Measurements from ENCODE around the gene KLF3.

KLF3 gene

DNA sequence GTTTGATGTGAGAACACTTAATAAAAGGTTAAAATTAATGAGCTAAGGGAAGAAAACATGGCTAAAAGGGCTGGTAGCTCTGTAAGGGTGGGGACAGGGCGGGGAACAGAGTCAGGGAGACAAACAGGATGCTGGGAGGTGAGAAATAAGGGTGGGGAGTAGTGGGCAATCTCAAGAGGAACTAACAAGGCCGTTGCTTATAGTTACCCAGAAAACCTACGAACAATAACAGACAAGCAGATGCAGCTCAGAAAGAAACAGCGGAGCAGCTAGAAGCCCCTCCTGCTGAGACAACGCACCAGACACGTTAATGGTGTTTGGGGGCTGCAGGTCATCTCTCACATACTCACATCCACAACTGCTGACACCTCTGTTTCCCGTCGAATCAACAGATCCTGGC, 9.7 kb upstream of the KLF3 start:
- no peak for FAIRE-seq
- DNase-seq (ENCODE audit: low spot score), result no peak

DNA sequence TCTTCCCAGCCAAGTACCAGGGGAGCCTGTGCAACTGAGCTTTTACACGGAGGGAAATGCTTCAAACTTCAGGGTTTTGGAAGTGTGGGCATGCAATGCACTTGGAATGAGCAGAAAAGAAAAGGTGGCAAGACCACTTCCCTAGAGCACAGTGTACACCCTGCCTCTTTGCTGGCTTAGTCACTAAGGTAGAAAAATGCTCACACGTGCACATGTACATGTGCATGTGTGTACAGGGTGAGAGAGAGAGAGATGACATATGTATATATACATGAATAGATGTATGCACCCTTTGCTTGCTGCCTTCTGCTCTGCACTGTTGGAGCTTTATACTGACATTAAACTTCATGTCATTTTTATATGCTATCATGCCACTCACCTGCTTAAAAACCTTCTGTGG, 7.9 kb upstream of the KLF3 start:
- no peak for FAIRE-seq
- no peak for DNase-seq (ENCODE audit: low spot score)

DNA sequence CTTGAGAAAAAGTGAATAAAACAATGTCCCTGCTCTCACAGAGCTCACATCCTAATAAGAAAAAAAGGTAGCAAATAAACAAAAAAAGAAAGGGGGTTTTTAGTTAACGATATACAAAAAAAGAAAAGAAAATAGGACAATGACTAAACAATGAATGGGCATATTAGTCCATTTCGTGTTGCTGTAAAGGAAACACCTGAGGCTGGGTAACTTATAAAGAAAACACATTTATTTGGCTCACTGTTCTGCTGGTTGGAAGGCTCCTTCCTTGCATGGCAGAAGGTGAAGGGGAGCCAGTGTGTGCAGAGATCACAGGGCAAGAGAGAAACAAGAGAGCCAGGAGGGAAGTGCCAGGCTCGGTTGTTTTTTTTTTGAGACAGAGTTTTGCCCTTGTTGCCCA, 4.7 kb upstream of the KLF3 start:
- no peak for FAIRE-seq

DNA sequence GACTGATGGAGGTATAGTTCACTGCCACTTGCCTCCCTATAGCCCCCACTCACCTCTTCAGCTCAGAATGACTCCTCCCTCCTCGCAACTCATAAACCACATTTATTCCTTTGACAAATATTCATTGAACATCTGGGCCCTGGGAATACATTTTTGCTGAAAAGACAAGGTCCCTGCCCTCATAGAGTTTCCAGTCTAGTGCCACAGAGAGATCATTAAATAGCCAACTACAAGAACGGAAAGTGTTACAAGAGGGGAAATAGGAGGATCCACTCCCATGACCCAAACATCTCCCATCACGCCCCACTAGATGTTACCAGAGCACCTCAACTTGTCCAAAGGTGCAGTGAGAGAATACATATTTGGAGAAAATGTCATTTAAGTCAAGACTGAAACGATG, 3.2 kb upstream of the KLF3 start:
- DNase-seq (ENCODE audit: low spot score) (no peak), FAIRE-seq (no peak)

More for the DNA sequence above, 4.7 kb upstream of the KLF3 start:
- DNase-seq (ENCODE audit: low spot score), result no peak

DNA sequence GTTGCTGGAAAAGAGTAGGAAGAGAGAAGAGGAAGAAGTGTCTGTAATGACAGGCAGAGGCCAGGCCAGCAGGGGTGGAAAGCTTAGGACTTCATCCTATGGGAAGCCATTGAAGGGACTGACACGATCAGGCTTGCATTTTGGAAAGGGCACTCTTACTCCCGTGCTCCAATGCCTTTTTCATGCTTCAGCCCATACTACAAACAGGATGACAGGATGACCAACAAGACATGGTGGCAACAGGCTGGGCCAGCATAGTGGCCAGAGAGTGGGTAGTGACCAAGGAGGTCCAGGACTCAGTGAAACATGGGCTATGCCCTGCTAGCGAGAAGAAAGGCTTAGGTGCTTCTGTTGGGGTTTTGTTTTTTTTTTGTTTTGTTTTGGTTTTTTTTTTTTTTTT, 2.6 kb upstream of the KLF3 start:
- FAIRE-seq (no peak), DNase-seq (ENCODE audit: low spot score) (no peak)

DNA sequence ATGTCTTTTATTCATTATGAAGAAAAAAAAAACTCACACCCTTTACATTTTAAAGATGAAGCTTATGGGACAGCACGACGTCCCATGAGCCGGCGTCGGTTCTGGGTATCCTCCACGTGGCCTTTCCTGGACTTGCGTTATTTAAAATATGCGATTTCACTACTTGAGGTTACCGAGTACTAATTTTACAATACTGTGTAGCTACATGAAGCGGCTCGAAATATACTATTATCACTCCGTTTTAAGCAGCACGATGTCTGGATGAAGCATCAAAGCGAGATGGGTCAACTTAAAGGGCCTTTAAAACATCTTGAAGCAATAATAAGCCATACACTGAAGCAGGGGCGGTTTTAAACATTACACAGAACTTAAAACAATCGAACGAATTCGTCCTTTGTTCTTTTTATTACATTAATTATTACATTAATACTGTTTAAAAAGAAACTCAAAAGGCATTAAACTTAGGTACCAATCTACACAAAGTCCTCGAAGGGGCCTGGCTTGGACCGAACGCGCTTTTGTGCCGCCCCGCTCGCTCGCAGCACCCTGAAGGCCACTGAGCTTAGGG, 1.4 kb upstream of the KLF3 start:
- FAIRE-seq, result no peak
- no peak for DNase-seq (ENCODE audit: low spot score)

DNA sequence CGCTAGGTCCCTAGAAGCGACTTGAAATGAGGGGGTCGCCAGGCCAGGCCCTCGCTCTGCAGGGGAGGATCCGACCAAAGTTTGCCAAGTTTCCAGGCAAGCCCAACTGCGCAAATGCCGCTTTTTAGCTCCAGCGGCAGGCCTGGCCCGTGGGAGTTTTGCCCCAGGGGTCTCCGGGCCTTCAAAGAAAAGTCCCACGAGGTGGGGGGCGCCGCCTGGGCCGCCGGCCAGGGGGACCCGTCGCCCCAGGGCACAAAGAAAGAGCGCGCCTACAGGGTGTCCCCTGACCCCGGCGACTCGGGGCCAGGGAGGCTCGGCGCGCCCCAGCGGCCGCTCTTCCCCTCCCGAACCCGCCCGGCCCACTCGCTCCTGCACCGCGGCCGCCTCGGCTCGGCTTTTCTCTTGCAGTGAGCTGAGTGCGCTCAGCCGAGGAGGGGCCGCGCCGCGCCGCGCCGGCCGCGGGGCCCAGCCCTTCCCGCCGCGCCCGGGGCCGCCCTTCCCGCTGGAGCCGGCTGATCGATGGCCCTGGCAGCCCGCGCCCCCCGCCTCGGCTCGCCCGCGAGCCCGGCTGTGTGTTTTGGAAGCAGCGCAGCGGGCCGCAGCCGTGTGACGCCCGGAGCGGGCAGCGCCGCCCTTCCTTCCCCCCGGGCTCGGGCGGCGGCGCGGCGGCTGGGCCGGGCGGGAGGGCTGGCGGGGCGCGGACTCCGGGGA, 754 bp upstream of the KLF3 start:
- DNase-seq (ENCODE audit: low spot score) (no peak), FAIRE-seq (no peak)

DNA sequence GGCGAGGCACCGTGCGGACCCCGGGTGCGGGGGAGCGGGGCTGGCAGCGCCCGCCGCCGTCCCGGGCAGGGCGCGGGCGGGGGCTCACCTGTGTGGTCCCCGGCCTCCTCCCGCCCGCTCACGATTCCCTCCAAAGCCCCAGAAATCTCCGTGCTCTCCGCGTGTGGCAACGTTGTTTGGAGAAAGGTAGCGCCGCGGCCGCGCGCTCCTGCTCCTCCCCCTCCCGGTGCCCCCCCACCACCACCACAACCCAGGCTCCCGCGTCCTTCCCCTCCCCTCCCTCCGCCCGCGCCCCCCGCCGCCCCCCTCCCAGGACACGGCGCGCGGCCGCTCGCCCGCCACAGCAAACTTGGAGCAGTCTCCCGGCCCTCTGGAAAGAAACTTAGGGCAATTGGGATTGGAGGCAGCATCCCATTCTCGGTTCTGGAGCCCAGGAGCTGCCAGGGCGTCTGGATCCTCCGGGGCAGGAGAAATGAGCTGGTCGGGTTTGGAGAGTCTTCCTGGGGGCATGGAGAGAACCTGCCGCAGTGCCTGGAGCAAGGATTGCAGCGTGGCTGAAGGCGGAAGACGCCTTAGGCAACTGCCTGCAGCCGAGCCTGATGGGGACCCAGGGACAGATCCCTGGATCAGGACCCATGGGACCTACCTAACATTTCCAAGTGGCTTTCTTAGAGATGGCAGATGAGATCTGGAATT, 855 bp downstream of the KLF3 start:
- DNase-seq (ENCODE audit: low spot score) (peak; percentile 63), FAIRE-seq (no peak)

DNA sequence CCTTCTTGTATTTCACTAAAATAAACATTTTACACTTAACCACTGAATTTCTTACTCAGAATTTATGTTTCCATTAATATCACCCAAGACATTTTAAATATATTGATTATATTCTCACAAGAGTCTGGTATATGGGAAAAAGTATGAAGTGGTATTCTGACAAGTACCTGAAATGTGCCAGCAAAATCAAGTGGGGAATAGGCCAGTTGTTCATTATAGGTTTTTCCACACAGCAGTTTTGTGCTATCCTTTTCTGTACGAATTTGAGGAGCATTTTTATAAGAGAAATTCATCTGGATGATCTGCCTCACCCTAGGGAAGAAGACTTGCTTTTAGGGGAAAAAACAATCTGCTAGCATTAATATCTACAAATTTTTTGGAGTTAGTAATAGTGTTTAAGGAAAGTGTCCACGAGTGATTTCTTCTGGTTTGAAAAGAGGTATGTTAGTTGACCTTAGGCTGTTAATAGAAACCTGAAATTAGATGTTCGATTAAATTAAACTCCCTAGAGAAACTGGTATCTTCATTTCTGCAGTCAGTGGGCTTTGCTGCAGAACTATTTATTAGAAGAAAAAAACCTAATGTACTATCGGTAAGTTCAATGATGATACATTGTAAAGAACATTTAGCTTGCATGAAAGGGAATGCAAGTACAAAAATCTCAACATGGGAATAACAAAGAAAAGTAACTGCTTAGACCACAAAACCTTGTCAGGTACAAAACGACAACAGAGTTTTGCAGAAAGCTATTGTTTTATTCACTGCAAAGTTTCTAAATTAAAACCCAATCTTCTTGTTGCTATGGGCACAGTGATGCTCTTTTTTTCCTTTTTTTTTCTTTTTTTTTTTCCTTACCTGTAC, 1.8 kb downstream of the KLF3 start:
- FAIRE-seq (no peak), DNase-seq (ENCODE audit: low spot score) (no peak)

DNA sequence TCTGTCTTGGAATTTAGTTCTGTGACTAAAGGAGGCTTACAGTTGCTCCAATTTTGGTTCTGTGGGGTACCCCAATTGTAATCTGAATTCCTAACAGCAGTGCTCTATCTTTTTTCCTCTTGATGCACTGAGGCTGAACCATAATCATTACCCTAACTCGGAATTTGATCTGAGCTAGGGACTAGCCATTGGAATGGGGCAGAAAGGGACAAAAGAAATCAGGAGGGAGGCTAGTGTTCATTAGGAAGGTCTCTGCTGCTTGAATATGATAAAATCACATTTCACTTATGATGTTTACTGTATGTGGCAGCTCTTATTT, 2.7 kb downstream of the KLF3 start:
- FAIRE-seq (no peak), DNase-seq (ENCODE audit: low spot score) (no peak)

DNA sequence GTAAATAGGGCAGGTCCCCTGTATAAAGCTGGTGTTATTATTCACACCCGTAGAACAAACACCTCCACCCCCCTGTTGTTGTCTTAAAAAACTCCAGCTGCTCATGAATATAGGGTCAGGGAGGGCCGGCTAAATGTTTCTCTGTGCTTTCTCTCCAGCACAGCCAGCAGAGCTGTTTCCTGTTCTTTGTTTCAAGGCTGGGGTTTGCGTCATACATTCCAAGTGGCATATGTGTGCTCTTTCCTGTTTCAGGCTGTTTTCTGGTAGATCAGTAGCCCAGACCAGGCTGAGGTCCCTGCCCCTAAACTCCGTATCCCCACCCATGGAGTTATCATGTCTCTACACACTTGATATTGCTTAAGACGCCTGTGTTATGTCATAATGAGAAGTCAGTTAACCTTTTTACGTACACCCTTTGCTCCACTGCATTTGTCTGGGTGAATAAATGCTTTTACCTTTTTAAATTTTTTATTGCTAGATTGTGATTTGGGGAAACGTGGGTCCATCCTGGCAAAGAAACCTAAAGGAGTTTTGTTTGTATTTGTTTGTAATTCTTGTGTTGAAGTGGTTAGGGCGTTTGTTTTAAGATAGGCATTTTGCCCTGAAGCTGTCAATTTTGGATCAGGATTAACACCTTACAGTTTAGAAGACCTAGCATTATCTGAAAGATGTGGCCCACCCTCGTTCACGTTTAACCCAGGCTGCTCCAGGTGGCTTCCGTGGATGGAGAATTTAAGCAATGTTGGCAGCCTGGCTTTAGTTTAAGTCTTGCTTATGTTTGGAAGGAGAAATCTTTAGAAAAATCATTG, 3.3 kb downstream of the KLF3 start:
- peak; percentile 93 for FAIRE-seq
- peak; percentile 94 for DNase-seq (ENCODE audit: low spot score)

DNA sequence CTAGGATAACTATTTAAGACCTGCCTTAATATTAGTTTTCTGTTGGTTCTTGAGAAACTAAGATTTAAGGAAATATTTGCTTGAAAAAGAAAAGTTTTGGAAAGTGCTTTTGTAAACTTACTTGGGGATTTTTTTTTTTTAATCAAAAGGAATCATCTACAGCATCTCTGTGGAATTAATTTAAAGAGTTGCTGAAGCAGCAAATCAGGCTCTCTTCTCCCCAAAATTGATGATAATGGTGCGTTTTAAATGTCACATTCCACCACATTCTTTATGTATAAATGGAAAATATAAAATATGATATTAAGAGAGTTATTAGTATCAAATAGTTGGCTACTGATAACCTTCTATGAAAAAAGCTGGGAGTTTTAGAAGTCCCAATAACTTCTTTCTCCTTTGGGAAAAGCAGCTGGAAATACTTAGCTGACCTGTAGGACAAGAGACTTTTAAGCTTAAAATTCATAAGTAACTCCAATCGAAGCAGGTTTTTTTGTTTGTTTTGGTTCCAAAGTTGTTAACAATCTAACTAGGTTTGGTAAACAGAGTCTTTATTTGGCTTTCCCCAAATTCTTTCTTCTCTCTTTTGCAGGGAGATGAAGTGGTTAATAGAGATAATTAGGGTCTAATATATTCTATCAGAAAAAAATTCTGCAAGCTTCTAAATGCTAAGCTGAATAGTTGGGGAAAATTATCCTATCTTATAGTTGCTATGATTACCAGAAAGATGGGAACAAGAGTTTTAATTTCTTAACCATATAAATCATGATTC, 4.4 kb downstream of the KLF3 start:
- no peak for FAIRE-seq

DNA sequence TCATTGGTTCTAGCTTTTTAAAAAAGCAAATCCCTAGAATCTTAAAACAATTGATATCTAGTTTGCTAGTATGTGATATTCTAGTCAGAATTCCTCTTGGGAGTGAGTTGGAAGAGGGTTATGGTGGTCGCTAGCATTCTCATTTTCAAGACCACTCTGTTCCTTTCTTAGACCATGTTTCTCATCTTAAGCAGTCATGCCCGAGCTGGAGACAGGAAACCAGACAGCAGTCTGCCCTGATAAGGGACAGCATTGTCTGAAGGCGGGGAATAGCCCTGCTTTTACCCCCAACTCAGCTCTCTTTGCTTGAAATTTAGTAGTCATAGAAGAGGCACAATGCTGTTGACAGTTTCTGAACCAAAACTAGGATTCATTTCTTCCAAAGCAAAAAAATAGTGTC, 5.2 kb downstream of the KLF3 start:
- no peak for FAIRE-seq

More for the DNA sequence above, 4.4 kb downstream of the KLF3 start:
- DNase-seq (ENCODE audit: low spot score), result no peak

DNA sequence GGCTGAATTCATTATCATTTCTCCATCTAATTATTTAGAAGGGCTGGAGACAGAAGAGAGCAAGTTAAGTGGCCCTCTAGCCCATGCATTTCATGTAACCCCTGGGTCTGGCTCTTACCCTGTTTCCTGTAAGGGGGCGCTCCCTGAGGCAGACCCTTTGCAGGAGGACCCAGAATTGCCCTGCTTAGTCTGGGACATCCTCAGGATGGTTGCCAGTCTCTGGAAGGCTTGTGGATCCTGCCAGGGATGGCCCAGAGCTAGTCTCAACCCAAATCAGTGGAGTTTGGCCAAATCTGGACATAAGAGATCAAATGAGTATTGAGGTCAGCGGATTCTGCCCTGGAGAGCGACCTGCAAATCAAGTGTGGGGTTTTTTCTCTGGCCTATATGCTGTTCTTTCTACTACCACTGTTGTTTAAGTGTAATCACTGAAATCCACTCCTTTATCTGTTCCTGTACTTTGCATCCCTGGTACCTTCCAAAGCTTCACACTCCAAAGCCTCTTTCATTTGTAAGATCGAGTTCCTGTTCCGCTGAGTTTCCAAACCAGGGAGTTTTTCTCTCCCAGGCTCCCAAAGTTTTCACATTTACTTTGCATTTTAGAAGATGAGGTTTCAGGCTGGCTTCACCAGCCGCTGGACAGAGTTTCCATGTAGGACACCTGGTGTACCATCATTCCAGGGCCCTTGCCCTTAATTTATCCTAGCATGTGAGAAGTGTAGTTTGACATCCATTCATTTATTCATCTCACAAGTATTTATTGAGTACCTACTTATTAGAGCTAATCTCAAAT, 6.3 kb downstream of the KLF3 start:
- no peak for DNase-seq (ENCODE audit: low spot score)
- FAIRE-seq, result no peak

More for the DNA sequence above, 5.2 kb downstream of the KLF3 start:
- no peak for DNase-seq (ENCODE audit: low spot score)

DNA sequence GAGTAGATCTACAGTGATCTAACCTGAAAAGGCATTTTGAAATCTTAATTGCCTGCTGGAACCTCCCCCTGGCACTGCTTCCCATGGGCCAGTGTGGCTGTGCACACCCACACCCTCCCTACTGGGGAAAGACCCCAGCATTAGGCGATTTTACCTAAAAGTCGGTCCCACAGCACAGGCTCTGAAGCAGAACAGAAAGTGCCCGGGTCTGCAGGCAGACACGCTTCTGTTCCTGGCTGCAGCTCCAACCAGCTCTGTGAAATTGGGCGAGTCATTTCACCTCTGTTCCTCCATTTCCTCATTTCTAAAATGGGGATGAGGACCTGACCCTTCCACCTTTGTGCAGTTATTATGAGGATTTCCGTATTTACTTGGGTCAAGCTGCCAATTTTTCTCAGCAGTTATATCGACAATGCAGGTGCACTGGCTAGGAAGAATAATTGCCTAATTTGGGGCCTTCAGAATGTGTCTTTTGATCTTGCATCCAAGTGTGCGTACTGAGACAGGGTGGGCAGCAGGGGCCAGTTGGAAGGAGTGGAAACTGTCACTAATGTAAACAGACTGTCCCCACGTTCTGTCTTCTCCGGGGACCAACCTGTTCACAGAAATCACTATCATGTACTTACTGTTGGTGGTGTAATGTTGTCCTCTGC, 7.1 kb downstream of the KLF3 start:
- no peak for DNase-seq (ENCODE audit: low spot score)
- FAIRE-seq, result no peak

DNA sequence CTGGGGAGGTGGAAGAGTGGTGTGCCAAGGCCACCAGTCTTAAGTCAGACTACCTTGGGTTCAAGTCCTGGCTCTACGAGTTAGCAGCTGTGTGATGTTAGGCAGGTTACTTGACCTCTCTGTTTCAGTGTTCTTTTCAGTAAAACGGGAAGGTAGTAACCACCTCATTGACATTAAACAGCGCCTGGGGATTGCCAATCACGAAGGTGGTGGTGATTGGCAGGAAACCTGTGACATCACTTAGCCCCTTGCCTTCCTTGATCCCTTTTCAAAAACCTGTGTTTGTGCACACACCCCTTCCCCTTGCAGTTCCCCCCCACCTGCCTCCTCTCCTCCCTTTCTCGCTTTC, 7.6 kb downstream of the KLF3 start:
- no peak for FAIRE-seq
- DNase-seq (ENCODE audit: low spot score), result no peak

DNA sequence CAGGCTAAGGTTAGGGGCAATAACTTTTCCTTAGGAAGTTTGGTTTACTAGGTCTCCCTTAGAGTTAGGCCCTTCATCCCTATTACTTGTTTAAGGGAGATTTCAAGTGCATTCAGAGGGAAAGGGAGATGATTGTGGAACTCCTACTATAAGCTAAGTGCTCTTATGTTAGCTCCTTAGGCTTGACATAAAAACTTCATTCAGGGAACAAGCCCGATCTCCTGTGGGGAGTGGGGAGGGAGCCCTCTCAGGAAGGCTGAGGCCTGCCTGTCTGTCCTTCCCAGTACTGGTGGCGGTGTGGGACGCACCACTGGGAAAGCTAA, 8.0 kb downstream of the KLF3 start:
- no peak for DNase-seq (ENCODE audit: low spot score)
- FAIRE-seq, result no peak

DNA sequence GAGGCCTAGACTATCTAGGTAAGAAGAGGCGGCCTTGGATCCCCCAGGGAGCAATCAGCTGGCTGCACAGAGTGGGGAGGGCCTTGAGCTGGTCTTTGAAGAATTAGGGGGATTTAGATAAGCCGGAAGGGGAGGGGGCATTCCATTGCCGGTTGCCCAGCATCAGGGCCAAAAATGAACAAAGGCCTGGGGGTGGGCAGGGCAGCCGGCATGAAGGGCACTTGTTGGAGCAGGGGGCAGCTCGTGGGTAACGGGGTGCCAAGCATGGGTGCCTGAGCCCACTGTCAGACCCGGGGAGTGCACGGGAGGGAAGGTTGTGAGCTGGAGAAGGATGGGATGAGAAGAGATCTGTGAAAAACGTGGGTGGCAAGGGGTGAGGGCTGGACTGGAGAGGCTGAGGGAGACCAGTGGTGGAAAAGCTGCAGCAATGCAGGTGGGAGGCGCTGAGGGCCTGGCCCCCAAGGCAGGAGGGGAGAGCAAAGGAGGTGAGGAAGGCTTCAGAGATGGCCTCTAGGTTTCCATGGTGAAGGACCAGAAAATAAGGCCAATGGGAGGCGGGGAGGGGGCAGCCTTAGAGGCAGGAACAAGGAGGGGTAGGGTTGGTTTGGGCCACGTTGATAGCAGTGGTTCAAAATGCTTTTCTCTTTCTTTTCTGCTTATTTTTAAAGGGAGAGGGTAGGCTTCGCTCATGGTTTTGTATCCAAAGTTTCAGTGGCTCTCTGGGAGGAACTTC, 8.6 kb downstream of the KLF3 start:
- DNase-seq (ENCODE audit: low spot score) (no peak), FAIRE-seq (no peak)

Data from RCC 7860 (cell line).